Cardiac muscle cell (in vitro differentiated cells and primary cell): ENCODE data around the gene VSTM4. TPM values are rescaled to one million over a fixed set of nuclear protein-coding genes. Genes with fewer than 3 reads are reported as not detected.

Experiments
- DNase-seq, 2 donors: peaks; one replicate each; pipeline versions ENCODE4 v3.0.0 to v3.0.0-alpha.2; 2010 to 2017; ENCODE audit warnings: low read depth in 1 of 2, low spot score in 1 of 2
- H3K27ac ChIP-seq: fragments of 200-600 bp; sonication (generic); 2 replicates; pipeline ENCODE4 v1.5.1; 2016
- H3K27me3 ChIP-seq: fragments of 200-600 bp; sonication (generic); 2 replicates; pipeline ENCODE4 v1.6.0; 2016; ENCODE audit warnings: control low read depth
- H3K36me3 ChIP-seq: fragments of 200-600 bp; sonication (generic); 2 replicates; pipeline ENCODE4 v1.5.1; 2016; ENCODE audit warnings: control low read depth
- H3K4me1 ChIP-seq: fragments of 200-600 bp; sonication (generic); 2 replicates; pipeline ENCODE4 v1.8.1; 2017; ENCODE audit warnings: low read depth, mild to moderate bottlenecking, mixed run types
- H3K4me3 ChIP-seq: fragments of 200-600 bp; sonication (generic); 2 replicates; pipeline ENCODE4 v1.5.1; 2016; ENCODE audit warnings: mild to moderate bottlenecking
- H3K9me3 ChIP-seq: fragments of 200-600 bp; sonication (generic); 2 replicates; pipeline ENCODE4 v1.5.1; 2017; ENCODE audit warnings: low read depth, mild to moderate bottlenecking, control low read depth
- polyA plus RNA-seq: library from polyadenylated mRNA; unstranded; fragments of >200 nt; fragmentation: Nextera tagmentation; extraction: Ambion mirVana; gene quantifications from 2 replicates; pipeline ENCODE4 v1.2.1, GENCODE V29; 2016
- total RNA-seq: library from RNA; depleted of rRNA; stranded (reverse); fragments of >200 nt; gene quantifications from 2 replicates; pipeline ENCODE4 v1.2.3, GENCODE V29; 2016
- TF ChIP-seq, protein P1 (sequence below): IDR thresholded peaks from 2 replicates; pipeline ENCODE4 v1.5.1; 2012; ENCODE audit warnings: low read depth, mild to moderate bottlenecking, low read length

Gene VSTM4
- total and polyA plus RNA-seq, 2 experiments from 2014 or later: 3.6 to 6.0 TPM

DNA sequence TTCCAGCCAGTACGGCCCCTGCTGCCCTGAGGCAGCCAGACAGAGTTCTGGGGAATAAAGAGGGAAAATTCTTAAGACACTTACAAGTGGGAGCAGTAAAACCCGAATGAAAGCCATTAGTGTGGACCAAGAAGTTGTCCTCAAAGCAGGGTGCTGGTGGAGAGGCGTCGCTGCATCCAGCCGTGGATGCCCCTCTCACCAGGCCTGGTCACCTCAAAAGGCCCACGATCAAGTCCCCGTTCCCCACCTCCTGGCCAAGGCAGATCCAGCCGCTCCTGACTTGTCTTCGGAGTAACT, 656 bp downstream of the VSTM4 start:
- no peak overlapping the region for H3K27ac ChIP-seq
- DNase-seq: no peak
- H3K4me1 ChIP-seq: peaks cover 10% of the 10 kb centered on the region
- H3K36me3 ChIP-seq: no peaks in the 10 kb centered on the region
- TF ChIP-seq, protein P1, sequence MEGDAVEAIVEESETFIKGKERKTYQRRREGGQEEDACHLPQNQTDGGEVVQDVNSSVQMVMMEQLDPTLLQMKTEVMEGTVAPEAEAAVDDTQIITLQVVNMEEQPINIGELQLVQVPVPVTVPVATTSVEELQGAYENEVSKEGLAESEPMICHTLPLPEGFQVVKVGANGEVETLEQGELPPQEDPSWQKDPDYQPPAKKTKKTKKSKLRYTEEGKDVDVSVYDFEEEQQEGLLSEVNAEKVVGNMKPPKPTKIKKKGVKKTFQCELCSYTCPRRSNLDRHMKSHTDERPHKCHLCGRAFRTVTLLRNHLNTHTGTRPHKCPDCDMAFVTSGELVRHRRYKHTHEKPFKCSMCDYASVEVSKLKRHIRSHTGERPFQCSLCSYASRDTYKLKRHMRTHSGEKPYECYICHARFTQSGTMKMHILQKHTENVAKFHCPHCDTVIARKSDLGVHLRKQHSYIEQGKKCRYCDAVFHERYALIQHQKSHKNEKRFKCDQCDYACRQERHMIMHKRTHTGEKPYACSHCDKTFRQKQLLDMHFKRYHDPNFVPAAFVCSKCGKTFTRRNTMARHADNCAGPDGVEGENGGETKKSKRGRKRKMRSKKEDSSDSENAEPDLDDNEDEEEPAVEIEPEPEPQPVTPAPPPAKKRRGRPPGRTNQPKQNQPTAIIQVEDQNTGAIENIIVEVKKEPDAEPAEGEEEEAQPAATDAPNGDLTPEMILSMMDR: no peak
- no peaks in the 10 kb centered on the region for H3K27me3 ChIP-seq
- peak overlapping the region; percentile 54 for H3K4me3 ChIP-seq
- no peaks in the 10 kb centered on the region for H3K9me3 ChIP-seq

DNA sequence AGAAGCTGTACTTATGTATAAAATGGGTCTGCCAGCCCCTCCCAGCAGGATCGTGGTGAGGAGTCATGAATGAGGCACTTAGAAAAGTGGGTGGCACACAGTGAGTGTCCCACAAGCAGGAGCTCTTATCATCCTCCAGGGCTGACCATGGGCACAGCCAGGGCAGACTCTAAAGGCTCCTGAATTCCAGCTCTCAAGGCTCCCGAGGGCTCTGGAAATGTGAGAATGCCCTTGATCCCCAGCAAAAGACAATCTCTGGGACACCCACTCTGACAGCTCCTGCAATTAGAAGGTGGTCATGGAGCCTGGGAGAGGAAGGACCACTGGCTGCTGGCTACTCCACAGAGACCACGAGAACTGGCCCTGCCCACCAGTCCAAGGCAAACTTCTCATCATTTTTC, 1.6 kb downstream of the VSTM4 start:
- TF ChIP-seq, protein P1: no peak
- peaks cover 10% of the 10 kb centered on the region for H3K4me1 ChIP-seq
- no peaks in the 10 kb centered on the region for H3K9me3 ChIP-seq
- no peak overlapping the region for H3K27ac ChIP-seq
- no peaks in the 10 kb centered on the region for H3K36me3 ChIP-seq
- H3K4me3 ChIP-seq: no peak overlapping the region
- DNase-seq: no peak
- no peaks in the 10 kb centered on the region for H3K27me3 ChIP-seq

DNA sequence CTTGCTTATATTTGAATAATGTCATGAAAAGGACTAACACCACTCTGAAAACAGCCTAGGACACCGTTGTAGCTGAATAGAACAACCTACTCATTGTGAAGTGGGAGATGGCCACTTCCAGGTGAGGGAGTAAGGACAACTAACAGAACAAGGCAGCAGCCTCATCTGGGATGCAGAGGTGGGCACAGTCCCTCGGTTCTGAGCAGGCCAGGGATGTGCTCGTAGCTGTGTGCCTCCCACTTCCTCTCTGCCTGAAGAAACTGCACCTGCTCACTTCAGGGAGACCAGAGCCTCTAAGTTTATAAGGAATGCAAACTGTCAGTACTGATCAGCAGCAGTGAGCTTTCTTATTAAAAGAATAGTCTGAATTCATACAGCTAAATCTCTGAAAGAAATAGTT, 2.5 kb downstream of the VSTM4 start:
- no peak for DNase-seq
- Histone ChIP-seq H3K27me3 (no peaks in the 10 kb centered on the region), H3K4me3 (no peak overlapping the region), H3K36me3 (no peaks in the 10 kb centered on the region), H3K9me3 (no peaks in the 10 kb centered on the region), H3K27ac (no peak overlapping the region), H3K4me1 (peaks cover 5% of the 10 kb centered on the region)
- TF ChIP-seq, protein P1: no peak

DNA sequence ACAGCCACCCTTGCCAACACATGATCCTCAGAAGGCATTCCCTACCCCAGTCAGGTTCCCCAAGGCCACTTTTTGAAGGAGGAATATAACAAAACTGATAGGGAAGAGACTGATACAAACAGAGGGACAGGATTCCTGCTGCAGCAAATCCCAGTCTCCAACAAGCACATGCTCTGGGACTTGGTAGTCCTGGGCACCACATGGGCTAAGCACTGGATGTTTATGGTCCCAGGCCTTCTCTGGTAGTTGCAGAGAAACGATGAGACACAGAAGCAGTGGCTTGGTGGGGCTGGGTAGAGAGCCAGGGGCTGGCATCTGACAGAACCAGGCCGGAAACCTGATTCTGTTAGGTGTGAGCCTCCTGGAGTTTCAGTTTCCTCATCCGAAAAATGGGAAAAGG, 3.2 kb downstream of the VSTM4 start:
- Histone ChIP-seq H3K4me1 (peaks cover 4% of the 10 kb centered on the region), H3K27ac (no peak overlapping the region), H3K27me3 (no peaks in the 10 kb centered on the region), H3K36me3 (no peaks in the 10 kb centered on the region), H3K9me3 (no peaks in the 10 kb centered on the region), H3K4me3 (no peak overlapping the region)
- TF ChIP-seq, protein P1: no peak
- DNase-seq: no peak

DNA sequence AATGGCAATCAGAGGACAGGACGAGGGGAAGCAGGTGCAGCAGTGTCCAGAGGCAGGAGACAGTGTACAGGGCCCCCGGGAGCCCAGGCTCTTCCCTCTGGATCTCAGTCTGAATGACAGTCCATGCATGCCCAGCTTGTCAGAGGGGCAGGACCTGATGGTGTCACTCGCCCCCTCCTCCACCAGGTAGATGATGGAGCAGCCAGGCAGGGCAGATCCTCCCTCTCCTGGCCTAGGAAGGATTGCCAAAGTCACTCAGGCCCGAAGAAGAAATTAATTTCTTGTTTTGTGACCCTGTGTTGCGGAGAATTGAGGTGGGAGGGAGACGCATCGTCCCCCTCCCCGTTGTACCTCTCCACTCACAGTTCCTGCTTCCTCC, 4.0 kb downstream of the VSTM4 start:
- no peak for DNase-seq
- H3K4me1 ChIP-seq: peaks cover 4% of the 10 kb centered on the region
- H3K36me3 ChIP-seq: no peaks in the 10 kb centered on the region

More for the DNA sequence above, 4.0 kb downstream of the VSTM4 start:
- Histone ChIP-seq H3K4me3 (no peak overlapping the region), H3K27me3 (no peaks in the 10 kb centered on the region), H3K9me3 (no peaks in the 10 kb centered on the region), H3K27ac (no peak overlapping the region)
- TF ChIP-seq, protein P1: no peak
